BE2C (cell line): Measurements from ENCODE around the gene ALDOA.

Experiments used
- DNase-seq: peaks from one replicate; pipeline ENCODE4 v3.0.0-alpha.2; 2020
- H3K27me3 ChIP-seq: fragments of 250-450 bp; sonication (Bioruptor Pico); 2 replicates; pipeline ENCODE4 v1.5.1; 2020; ENCODE audit warnings: mild to moderate bottlenecking
- H3K36me3 ChIP-seq: fragments of 250-450 bp; sonication (Bioruptor Pico); 2 replicates; pipeline ENCODE4 v1.5.1; 2020; ENCODE audit warnings: mild to moderate bottlenecking
- H3K4me1 ChIP-seq: fragments of 250-450 bp; sonication (Bioruptor Pico); 2 replicates; pipeline ENCODE4 v1.5.1; 2020
- H3K4me3 ChIP-seq: 2 replicates; pipeline ENCODE4 v1.5.1; 2011; ENCODE audit warnings: low read depth, low read length
- H3K9me3 ChIP-seq: fragments of 250-450 bp; sonication (Bioruptor Pico); 2 replicates; pipeline ENCODE4 v1.5.1; 2020
- CTCF ChIP-seq: IDR thresholded peaks from 2 replicates; pipeline ENCODE4 v1.5.1; 2012; ENCODE audit warnings: mild to moderate bottlenecking, low read depth, low read length

Gene ALDOA

GRCh38 chr16:30088237-30088831 lies 22.8 kb downstream of the ALDOA start:
- H3K36me3 ChIP-seq, result peaks cover 27% of the 10 kb centered on the region
- peaks cover 5% of the 10 kb centered on the region; the same call in 1 of the 2 replicates for H3K4me1 ChIP-seq
- H3K9me3 ChIP-seq, result no peaks in the 10 kb centered on the region
- no peak for TF ChIP-seq CTCF
- no peaks in the 10 kb centered on the region for H3K27me3 ChIP-seq
- no peak overlapping the region for H3K4me3 ChIP-seq
- DNase-seq, result no peak

- Histone ChIP-seq H3K27me3 (no peaks in the 10 kb centered on the region), H3K4me1 (peaks cover 5% of the 10 kb centered on the region; the same call in 1 of the 2 replicates), H3K9me3 (no peaks in the 10 kb centered on the region), H3K36me3 (peaks cover 20% of the 10 kb centered on the region), H3K4me3 (no peak overlapping the region)
- DNase-seq, result no peak
- TF ChIP-seq CTCF, result no peak
Measured at GRCh38 chr16:30088832-30089624, 23.5 kb downstream of the ALDOA start.

GRCh38 chr16:30090610-30091331 lies 25.2 kb downstream of the ALDOA start:
- peak; percentile 23 for DNase-seq
- H3K4me1 ChIP-seq, result peaks cover 5% of the 10 kb centered on the region
- no peak for TF ChIP-seq CTCF
- peak overlapping the region; percentile 87 for H3K4me3 ChIP-seq
- no peaks in the 10 kb centered on the region for H3K27me3 ChIP-seq
- H3K9me3 ChIP-seq, result no peaks in the 10 kb centered on the region
- peaks cover 4% of the 10 kb centered on the region for H3K36me3 ChIP-seq

- peak; percentile 66 for TF ChIP-seq CTCF
- Histone ChIP-seq H3K27me3 (no peaks in the 10 kb centered on the region), H3K4me1 (peaks cover 9% of the 10 kb centered on the region), H3K4me3 (peak within 1 kb of the TSS; percentile 87), H3K36me3 (peaks cover 4% of the 10 kb centered on the region), H3K9me3 (peaks cover 4% of the 10 kb centered on the region; the same call in 1 of the 2 replicates)
- peak; percentile 97 for DNase-seq
Measured at GRCh38 chr16:30091474-30092372, 26.2 kb downstream of the ALDOA start, which contains the start of gene TBX6. Gene TBX6 (minus strand): TSS chr16:30091924. CDS start chr16:30091193, 731 bp downstream.

GRCh38 chr16:30092373-30093010 lies 26.9 kb downstream of the ALDOA start:
- Histone ChIP-seq H3K9me3 (peaks cover 8% of the 10 kb centered on the region; the same call in 1 of the 2 replicates), H3K4me1 (peaks cover 9% of the 10 kb centered on the region), H3K27me3 (no peaks in the 10 kb centered on the region), H3K4me3 (peak overlapping the region; percentile 87), H3K36me3 (no peaks in the 10 kb centered on the region)
- peak; percentile 88 for DNase-seq
- TF ChIP-seq CTCF, result peak; percentile 85
